Measurements from ENCODE around the gene DEPP1. TPM values are rescaled to one million over a fixed set of nuclear protein-coding genes. Genes with fewer than 3 reads are reported as not detected.

DEPP1 gene
- total and polyA plus RNA-seq, 8 donors, result 68.9 to 270 (median 173) TPM

GRCh38 chr10:44993922-44994751 lies 15.5 kb upstream of the DEPP1 start:
- no peak for ATAC-seq
- peak overlapping the region in 2 of 4 donors; percentile 22 to 82 for H3K27ac ChIP-seq
- FAIRE-seq, result no peak
- TF ChIP-seq CTCF (IDR thresholded peaks at IDR 0.05), result no peak
- no peak overlapping the region for H3K4me3 ChIP-seq
- intact Hi-C loops (cut with DNase I), result no loop called here
- H3K4me1 ChIP-seq, result peaks cover 57 to 82% (median 73%) of the 10 kb centered on the region in 3 donors
- H3K9me3 ChIP-seq, result no peaks in the 10 kb centered on the region
- H3K36me3 ChIP-seq, result no peaks in the 10 kb centered on the region
- H3K27me3 ChIP-seq, result no peaks in the 10 kb centered on the region
- WGBS, 2 donors, result 91% methylated on average over 11 of the region's 11 CpGs
- DNase-seq, result peak in 1 of 6 donors; percentile 11

- Histone ChIP-seq H3K9me3 (no peaks in the 10 kb centered on the region), H3K27ac (peak overlapping the region in 3 of 4 donors; percentile 74 to 79 (median 76)), H3K4me3 (no peak overlapping the region), H3K36me3 (no peaks in the 10 kb centered on the region), H3K27me3 (no peaks in the 10 kb centered on the region), H3K4me1 (peaks cover 57 to 85% (median 73%) of the 10 kb centered on the region in 3 donors)
- ATAC-seq (no peak), DNase-seq (peak in 4 of 6 donors; percentile 36 to 83 (median 56)), FAIRE-seq (no peak)
- no peak for TF ChIP-seq CTCF (IDR thresholded peaks at IDR 0.05)
- WGBS, 2 donors, result 76% methylated on average over 14 of the region's 14 CpGs
- intact Hi-C loops (cut with DNase I), result no loop called here
Observed at GRCh38 chr10:44993226-44993921, 14.8 kb upstream of the DEPP1 start.

- peaks cover 56 to 85% (median 73%) of the 10 kb centered on the region in 3 donors for H3K4me1 ChIP-seq
- no peak for ATAC-seq
- 92 to 93% methylated on average over 8 of the region's 8 CpGs for WGBS, 2 donors
- no peak for TF ChIP-seq CTCF (IDR thresholded peaks at IDR 0.05)
- intact Hi-C loops (cut with DNase I), result no loop called here
- peak overlapping the region; percentile 59 to 79 (median 75) for H3K27ac ChIP-seq
- no peaks in the 10 kb centered on the region for H3K27me3 ChIP-seq
- FAIRE-seq, result no peak
- DNase-seq, result peak in 1 of 6 donors; percentile 14
- H3K9me3 ChIP-seq, result no peaks in the 10 kb centered on the region
- H3K36me3 ChIP-seq, result no peaks in the 10 kb centered on the region
- H3K4me3 ChIP-seq, result no peak overlapping the region
Observed at GRCh38 chr10:44992732-44993225, 14.2 kb upstream of the DEPP1 start.

- Histone ChIP-seq H3K27me3 (no peaks in the 10 kb centered on the region), H3K9me3 (no peaks in the 10 kb centered on the region), H3K4me1 (peaks cover 52 to 80% (median 68%) of the 10 kb centered on the region in 3 donors), H3K36me3 (no peaks in the 10 kb centered on the region), H3K4me3 (peak overlapping the region in 1 of 4 donors; percentile 24), H3K27ac (peak overlapping the region; percentile 59 to 79 (median 75))
- ATAC-seq, result peak; percentile 43 to 70 (median 58)
- TF ChIP-seq CTCF (IDR thresholded peaks at IDR 0.05), result no peak
- 40 to 43% methylated on average over 11 of the region's 11 CpGs for WGBS, 2 donors
- intact Hi-C loops (cut with DNase I), result no loop called here
- DNase-seq, result peak; percentile 79 to 95 (median 94)
- no peak for FAIRE-seq
Observed at GRCh38 chr10:44992070-44992731, 13.6 kb upstream of the DEPP1 start.

All from pancreas (tissue), 10 donors.